Measurements from ENCODE around the gene SLC39A12.

GRCh38 chr10:17913604-17914003 lies 38.1 kb upstream of the SLC39A12 start:
- TF ChIP-seq, protein P1, sequence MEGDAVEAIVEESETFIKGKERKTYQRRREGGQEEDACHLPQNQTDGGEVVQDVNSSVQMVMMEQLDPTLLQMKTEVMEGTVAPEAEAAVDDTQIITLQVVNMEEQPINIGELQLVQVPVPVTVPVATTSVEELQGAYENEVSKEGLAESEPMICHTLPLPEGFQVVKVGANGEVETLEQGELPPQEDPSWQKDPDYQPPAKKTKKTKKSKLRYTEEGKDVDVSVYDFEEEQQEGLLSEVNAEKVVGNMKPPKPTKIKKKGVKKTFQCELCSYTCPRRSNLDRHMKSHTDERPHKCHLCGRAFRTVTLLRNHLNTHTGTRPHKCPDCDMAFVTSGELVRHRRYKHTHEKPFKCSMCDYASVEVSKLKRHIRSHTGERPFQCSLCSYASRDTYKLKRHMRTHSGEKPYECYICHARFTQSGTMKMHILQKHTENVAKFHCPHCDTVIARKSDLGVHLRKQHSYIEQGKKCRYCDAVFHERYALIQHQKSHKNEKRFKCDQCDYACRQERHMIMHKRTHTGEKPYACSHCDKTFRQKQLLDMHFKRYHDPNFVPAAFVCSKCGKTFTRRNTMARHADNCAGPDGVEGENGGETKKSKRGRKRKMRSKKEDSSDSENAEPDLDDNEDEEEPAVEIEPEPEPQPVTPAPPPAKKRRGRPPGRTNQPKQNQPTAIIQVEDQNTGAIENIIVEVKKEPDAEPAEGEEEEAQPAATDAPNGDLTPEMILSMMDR (conservative IDR thresholded peaks at IDR 0.05; ENCODE audit: low read length) = no peak
- no peak for TF ChIP-seq EZH2phosphoT487 (IDR thresholded peaks at IDR 0.05; ENCODE audit: borderline replicate concordance)
